HepG2 (cell line): Measurements from ENCODE around the gene C9orf43. TPM values are rescaled to one million over a fixed set of nuclear protein-coding genes. Genes with fewer than 3 reads are reported as not detected.

Source experiments
- ARID4A ChIP-seq: sonication (generic); formaldehyde crosslinking; IDR thresholded peaks from 2 replicates; pipeline ENCODE4 v1.5.0; 2020; ENCODE audit warnings: mild to moderate bottlenecking, missing genetic modification reagents, borderline replicate concordance
- ASH2L ChIP-seq: fragments of 300-600, 200-600 bp; sonication (generic); IDR thresholded peaks from 2 replicates; pipeline ENCODE4 v1.7.0; 2017; ENCODE audit warnings: low read depth, mild to moderate bottlenecking, moderate library complexity, mixed read lengths, low read length; ENCODE audit not compliant: insufficient read length
- BCL6 ChIP-seq: IDR thresholded peaks from 2 replicates; pipeline ENCODE4 v1.6.1; 2016; ENCODE audit warnings: missing genetic modification reagents, missing compliant biosample characterization
- BRD4 ChIP-seq: sonication (generic); formaldehyde crosslinking; IDR thresholded peaks from 2 replicates; pipeline ENCODE4 v1.4.0; 2020; ENCODE audit warnings: missing genetic modification reagents
- DR1 ChIP-seq: sonication (generic); formaldehyde crosslinking; IDR thresholded peaks from 2 replicates; pipeline ENCODE4 v1.8.0; 2021; ENCODE audit warnings: mild to moderate bottlenecking, missing genetic modification reagents, inconsistent platforms
- EEA1 ChIP-seq: sonication (generic); formaldehyde crosslinking; IDR thresholded peaks from 2 replicates; pipeline ENCODE4 v1.5.1; 2020; ENCODE audit warnings: mild to moderate bottlenecking, missing genetic modification reagents, borderline replicate concordance
- ELK4 ChIP-seq: sonication (generic); formaldehyde crosslinking; IDR thresholded peaks from 2 replicates; pipeline ENCODE4 v1.9.0; 2021; ENCODE audit warnings: missing genetic modification reagents, borderline replicate concordance
- FOXA3 ChIP-seq: IDR thresholded peaks from 2 replicates; pipeline ENCODE4 v1.6.1; 2016; ENCODE audit warnings: missing genetic modification reagents, missing compliant biosample characterization
- MXD4 ChIP-seq: IDR thresholded peaks from 2 replicates; pipeline ENCODE4 v1.6.1; 2016; ENCODE audit warnings: mild to moderate bottlenecking, missing biosample characterization, missing genetic modification reagents
- PHF21A ChIP-seq: sonication (generic); formaldehyde crosslinking; IDR thresholded peaks from 2 replicates; pipeline ENCODE4 v1.5.0; 2020; ENCODE audit warnings: mild to moderate bottlenecking, missing genetic modification reagents
- SMC3 ChIP-seq: IDR thresholded peaks from 2 replicates; pipeline ENCODE4 v1.6.1; 2011; ENCODE audit warnings: low read length, improper control_type of control experiment
- SP5 ChIP-seq: IDR thresholded peaks from 2 replicates; pipeline ENCODE4 v1.6.1; 2016; ENCODE audit warnings: low read depth, borderline replicate concordance
- SPEN ChIP-seq: sonication (generic); formaldehyde crosslinking; IDR thresholded peaks from 2 replicates; pipeline ENCODE4 v1.5.1; 2020; ENCODE audit warnings: low read depth, mild to moderate bottlenecking, missing genetic modification reagents
- TBX3 ChIP-seq: fragments of 450-650 bp; IDR thresholded peaks from 2 replicates; pipeline ENCODE4 v1.6.1; 2017; ENCODE audit warnings: antibody characterized with exemption, mild to moderate bottlenecking, inconsistent platforms, borderline replicate concordance
- ZBTB38 ChIP-seq: sonication (generic); formaldehyde crosslinking; IDR thresholded peaks from 2 replicates; pipeline ENCODE4 v1.5.1; 2020; ENCODE audit warnings: mild to moderate bottlenecking, missing genetic modification reagents
- ZBTB44 ChIP-seq: sonication (generic); formaldehyde crosslinking; IDR thresholded peaks from 2 replicates; pipeline ENCODE4 v1.4.0; 2020; ENCODE audit warnings: missing genetic modification reagents
- ZNF709 ChIP-seq: sonication (generic); formaldehyde crosslinking; IDR thresholded peaks from 2 replicates; pipeline ENCODE4 v1.5.0; 2020; ENCODE audit warnings: mild to moderate bottlenecking, missing genetic modification reagents
- ZNF770 ChIP-seq: sonication (generic); formaldehyde crosslinking; IDR thresholded peaks from 2 replicates; pipeline ENCODE4 v1.5.0; 2020; ENCODE audit warnings: mild to moderate bottlenecking, missing genetic modification reagents
- ZNF780A ChIP-seq: sonication (generic); formaldehyde crosslinking; IDR thresholded peaks from 2 replicates; pipeline ENCODE4 v1.8.0; 2022; ENCODE audit warnings: mild to moderate bottlenecking, missing genetic modification reagents, moderate library complexity
- ZSCAN25 ChIP-seq: sonication (generic); formaldehyde crosslinking; IDR thresholded peaks from 2 replicates; pipeline ENCODE4 v1.8.0; 2022; ENCODE audit warnings: mild to moderate bottlenecking, missing genetic modification reagents
- polyA plus RNA-seq, 8 experiments: library from polyadenylated mRNA; depleted of rRNA in 3 of 8; stranded (reverse) in 7 of 8; unstranded in 1 of 8; fragments of >200 nt; fragmentation: Illumina TruSeq in 4 of 8; extraction: Trizol in 4 of 8; gene quantifications; 2 replicates each; pipeline versions ENCODE4 v1.2.1 to v1.2.3, GENCODE V29; 2011 to 2016; ENCODE audit warnings: low read depth in 4 of 8, missing spikeins in 1 of 8, mixed read lengths in 1 of 8; ENCODE audit not compliant: insufficient read depth in 1 of 8
- total RNA-seq, 5 experiments: library from RNA; depleted of rRNA; stranded (reverse); fragments of >200 nt; fragmentation: Illumina TruSeq; extraction: Trizol; gene quantifications; 2 replicates each; pipeline ENCODE4 v1.2.3, GENCODE V29; 2016; ENCODE audit warnings: low read depth in 1 of 5

C9orf43 gene
- total and polyA plus RNA-seq, 2 of the 13 experiments (the other 11 are each of a cell fraction or from before 2014, with no cell fraction given): 0.24 to 0.31 TPM

- TF ChIP-seq BRD4 (CRISPR knock-in tag) (no peak), ZNF780A (CRISPR knock-in tag) (no peak), ZBTB38 (CRISPR knock-in tag) (peak; percentile 25; the same call in 1 of the 2 replicates), SMC3 (no peak), SPEN (CRISPR knock-in tag) (peak; percentile 59; the same call in 1 of the 2 replicates), ASH2L (peak; percentile 33), MXD4 (CRISPR knock-in tag) (peak; percentile 47; the same call in 1 of the 2 replicates), FOXA3 (CRISPR knock-in tag) (0 out of 2 replicates have a peak, but pooled peaks have one; percentile 6), ZNF709 (CRISPR knock-in tag) (peak; percentile 66), ZSCAN25 (peak; percentile 91), TBX3 (no peak), ZNF770 (CRISPR knock-in tag) (0 out of 2 replicates have a peak, but pooled peaks have one; percentile 10), ARID4A (CRISPR knock-in tag) (peak; percentile 76), EEA1 (CRISPR knock-in tag) (0 out of 2 replicates have a peak, but pooled peaks have one; percentile 69), ELK4 (CRISPR knock-in tag) (no peak), SP5 (CRISPR knock-in tag) (peak; percentile 76), ZBTB44 (CRISPR knock-in tag) (peak; percentile 24; the same call in 1 of the 2 replicates), BCL6 (CRISPR knock-in tag) (peak; percentile 15; the same call in 1 of the 2 replicates), DR1 (CRISPR knock-in tag) (no peak), PHF21A (peak; percentile 27; the same call in 1 of the 2 replicates)
These were observed 33.6 kb upstream of the C9orf43 start, which contains the start of gene HDHD3 (continued) for GRCh38 chr9:113376634-113377567.
